Neutrophil (primary cell): ENCODE measurements around the gene PTBP2.

Experiments
- H3K27ac ChIP-seq: fragments of 200-600 bp; sonication (generic); 2 replicates; pipeline ENCODE4 v1.5.1; 2016; ENCODE audit warnings: mild to moderate bottlenecking, moderate library complexity
- H3K27me3 ChIP-seq: fragments of 200-600 bp; sonication (generic); 2 replicates; pipeline ENCODE4 v1.6.0; 2016; ENCODE audit warnings: mild to moderate bottlenecking
- H3K36me3 ChIP-seq: fragments of 200-600 bp; sonication (generic); 2 replicates; pipeline ENCODE4 v1.5.1; 2017
- H3K4me1 ChIP-seq, 2 experiments: fragments of 200-600 bp in 1 of 2; sonication (generic) in 1 of 2; 1 replicate in 1 of 2; 2 replicates in 1 of 2; pipeline versions ENCODE4 v1.5.1 to v1.6.1; 2013 to 2016; ENCODE audit warnings: low read depth in 1 of 2, low read length in 1 of 2, mild to moderate bottlenecking in 1 of 2, moderate library complexity in 1 of 2; ENCODE audit not compliant: control insufficient read depth in 1 of 2, insufficient read depth in 1 of 2
- H3K4me3 ChIP-seq, 2 experiments: fragments of 200-600 bp in 1 of 2; sonication (generic) in 1 of 2; 1 replicate in 1 of 2; 2 replicates in 1 of 2; pipeline ENCODE4 v1.5.1; 2013 to 2016; ENCODE audit warnings: low read depth in 1 of 2, low read length in 1 of 2, mild to moderate bottlenecking in 1 of 2, moderate library complexity in 1 of 2
- H3K9me3 ChIP-seq: fragments of 200-600 bp; sonication (generic); 2 replicates; pipeline ENCODE4 v1.5.1; 2016
- CTCF ChIP-seq: fragments of 200-600 bp; sonication (generic); IDR thresholded peaks from 2 replicates; pipeline ENCODE4 v1.5.1; 2016; ENCODE audit warnings: antibody characterized with exemption

Gene PTBP2

GRCh38 chr1:96708482-96708881, 13.1 kb upstream of the PTBP2 start:
- Histone ChIP-seq H3K9me3 (no peaks in the 10 kb centered on the region), H3K4me1 (peaks cover 8 to 9% of the 10 kb centered on the region in 2 experiments), H3K4me3 (no peak overlapping the region), H3K36me3 (no peaks in the 10 kb centered on the region), H3K27me3 (no peaks in the 10 kb centered on the region), H3K27ac (no peak overlapping the region)
- TF ChIP-seq CTCF = no peak

- no peak overlapping the region for H3K27ac ChIP-seq
- peaks cover 12 to 14% of the 10 kb centered on the region in 2 experiments for H3K4me1 ChIP-seq
Observed at GRCh38 chr1:96710708-96711477, 10.7 kb upstream of the PTBP2 start.

GRCh38 chr1:96713649-96714048, 7.9 kb upstream of the PTBP2 start:
- Histone ChIP-seq H3K9me3 (no peaks in the 10 kb centered on the region), H3K36me3 (no peaks in the 10 kb centered on the region), H3K4me1 (peaks cover 14 to 15% of the 10 kb centered on the region in 2 experiments), H3K27ac (no peak overlapping the region), H3K4me3 (no peak overlapping the region), H3K27me3 (no peaks in the 10 kb centered on the region)
- no peak for TF ChIP-seq CTCF

More at GRCh38 chr1:96710708-96711477, 10.7 kb upstream of the PTBP2 start:
- no peak for TF ChIP-seq CTCF
- Histone ChIP-seq H3K9me3 (no peaks in the 10 kb centered on the region), H3K4me3 (no peak overlapping the region), H3K27me3 (no peaks in the 10 kb centered on the region), H3K36me3 (no peaks in the 10 kb centered on the region)

GRCh38 chr1:96714881-96715280, 6.7 kb upstream of the PTBP2 start:
- Histone ChIP-seq H3K4me3 (no peak overlapping the region), H3K27me3 (no peaks in the 10 kb centered on the region), H3K4me1 (peaks cover 14 to 15% of the 10 kb centered on the region in 2 experiments), H3K27ac (no peak overlapping the region), H3K9me3 (no peaks in the 10 kb centered on the region), H3K36me3 (no peaks in the 10 kb centered on the region)
- no peak for TF ChIP-seq CTCF

- Histone ChIP-seq H3K4me3 (no peak overlapping the region), H3K9me3 (no peaks in the 10 kb centered on the region), H3K36me3 (no peaks in the 10 kb centered on the region), H3K27ac (no peak overlapping the region), H3K4me1 (peaks cover 14 to 15% of the 10 kb centered on the region in 2 experiments), H3K27me3 (no peaks in the 10 kb centered on the region)
- TF ChIP-seq CTCF = no peak
Observed at GRCh38 chr1:96715482-96715881, 6.1 kb upstream of the PTBP2 start.
